Stomach (tissue), 9 donors: ENCODE results near the gene GSTA3. TPM values are rescaled to one million over a fixed set of nuclear protein-coding genes. Genes with fewer than 3 reads are reported as not detected.
"Not testable (repeated sequence)": the region's sequence is repeated elsewhere in the genome, so short reads cannot be mapped to it uniquely, and the experiment has no call there.

Experiments
- DNase-seq, 2 donors: peaks; one replicate each; pipeline versions ENCODE4 v3.0.0 to v3.0.0-alpha.2; 2013 to 2019
- H3K27ac ChIP-seq, 5 donors: fragments of 200-600 bp in 4 of 5; sonication (generic) in 4 of 5; one replicate each; pipeline ENCODE4 v1.5.1; 2013 to 2019; ENCODE audit warnings: mild to moderate bottlenecking in 1 of 5, moderate library complexity in 1 of 5
- H3K27me3 ChIP-seq, 3 donors: fragments of 200-600 bp; sonication (generic); one replicate each; pipeline ENCODE4 v1.5.1; 2017 to 2019; ENCODE audit warnings: mixed run types in 1 of 3
- H3K36me3 ChIP-seq, 4 donors: fragments of 200-600 bp; sonication (generic); 1 replicate in 3 of 4; 2 replicates in 1 of 4; pipeline ENCODE4 v1.5.1; 2016 to 2019
- H3K4me1 ChIP-seq, 4 donors: fragments of 200-600 bp; sonication (generic); one replicate each; pipeline ENCODE4 v1.5.1; 2016 to 2019
- H3K4me3 ChIP-seq, 4 donors: fragments of 200-600 bp; sonication (generic) in 3 of 4; one replicate each; pipeline ENCODE4 v1.5.1; 2016 to 2019; ENCODE audit warnings: mild to moderate bottlenecking in 1 of 4
- H3K9me3 ChIP-seq, 4 donors: fragments of 200-600 bp; sonication (generic); one replicate each; pipeline ENCODE4 v1.5.1; 2016 to 2019
- EP300 ChIP-seq: sonication (generic); formaldehyde crosslinking; IDR thresholded peaks from one replicate; pipeline ENCODE4 v1.6.1; 2017; ENCODE audit warnings: antibody characterized with exemption
- POLR2A ChIP-seq, 4 donors: fragments of 450-650 bp; IDR thresholded peaks; one replicate each; pipeline ENCODE4 v1.6.1; 2016; ENCODE audit warnings: antibody characterized with exemption in 4 of 4, control low read depth in 2 of 4, mild to moderate bottlenecking in 1 of 4, moderate library complexity in 1 of 4
- POLR2AphosphoS5 ChIP-seq, 3 donors: sonication (generic); formaldehyde crosslinking; IDR thresholded peaks; one replicate each; pipeline ENCODE4 v1.6.1; 2016; ENCODE audit warnings: antibody characterized with exemption in 3 of 3
- WGBS, 5 donors: extraction: QIAGEN DNeasy Blood & Tissue Kit in 3 of 5; methylation state at CpG; one replicate each; pipeline versions ENCODE4 v1.1.5 to v1.1.7; 2013 to 2018; 5-methylcytosine and 5-hydroxymethylcytosine counted together
- intact Hi-C: fragments of 100-400 bp; cut with DNase I; formaldehyde crosslinking; loops from one replicate; pipeline ENCODE4 v1.15.1; 2023; ENCODE audit warnings: low total_unique reads
- polyA plus RNA-seq, 3 donors: library from polyadenylated mRNA; stranded (reverse); fragments of 200-250 nt; gene quantifications; one replicate each; pipeline ENCODE4 v1.2.3, GENCODE V29; 2013
- total RNA-seq, 5 donors: library from RNA; depleted of rRNA; stranded (reverse); fragments of >200 nt; gene quantifications; one replicate each; pipeline versions ENCODE4 v1.1.0 to v1.2.3, GENCODE V29; 2014 to 2016
- TF ChIP-seq, protein P1 (sequence below), 7 experiments: fragments of 450-650 bp in 4 of 7; fragments of 200-600 bp in 3 of 7; sonication (generic) in 3 of 7; IDR thresholded peaks; one replicate each; pipeline ENCODE4 v1.5.1; 2016 to 2019; ENCODE audit warnings: antibody characterized with exemption in 7 of 7, control low read depth in 2 of 7, mild to moderate bottlenecking in 1 of 7
- donor health status: healthy with polysubstance abuse.
- donor health status: Bipolar disorder and iron deficiency.
- donor health status: healthy.

Gene GSTA3
- total and polyA plus RNA-seq, 8 donors: 1.00 to 8.9 (median 2.3) TPM; not detected in 5

DNA sequence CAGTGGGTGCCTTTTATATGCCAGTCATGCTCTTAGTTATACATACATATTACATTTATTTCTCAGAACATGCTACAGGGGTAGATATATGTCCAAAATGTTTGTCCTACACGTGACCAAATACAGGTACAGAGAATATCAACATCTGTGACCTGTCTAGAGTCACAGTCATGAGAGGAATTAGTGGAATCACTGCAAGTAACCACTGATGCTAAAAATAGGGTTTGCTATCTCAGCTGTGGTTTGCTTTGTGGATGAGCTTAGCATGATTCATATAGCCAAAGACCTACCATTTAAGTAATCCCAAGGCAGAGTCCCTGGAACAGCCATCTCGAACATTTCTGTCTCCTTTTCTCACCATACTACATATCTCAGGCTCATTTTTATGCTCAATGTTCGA lies 32.3 kb downstream of the GSTA3 start:
- H3K4me3 ChIP-seq: no peak overlapping the region
- no peaks in the 10 kb centered on the region for H3K9me3 ChIP-seq
- no peak for DNase-seq
- H3K27ac ChIP-seq: no peak overlapping the region
- H3K27me3 ChIP-seq: no peaks in the 10 kb centered on the region
- 62 to 81% (median 67%) methylated on average over 3 of the region's 3 CpGs for WGBS, 5 donors
- no peak for TF ChIP-seq POLR2AphosphoS5 (IDR thresholded peaks at IDR 0.05)
- no peak for TF ChIP-seq EP300
- TF ChIP-seq, protein P1, sequence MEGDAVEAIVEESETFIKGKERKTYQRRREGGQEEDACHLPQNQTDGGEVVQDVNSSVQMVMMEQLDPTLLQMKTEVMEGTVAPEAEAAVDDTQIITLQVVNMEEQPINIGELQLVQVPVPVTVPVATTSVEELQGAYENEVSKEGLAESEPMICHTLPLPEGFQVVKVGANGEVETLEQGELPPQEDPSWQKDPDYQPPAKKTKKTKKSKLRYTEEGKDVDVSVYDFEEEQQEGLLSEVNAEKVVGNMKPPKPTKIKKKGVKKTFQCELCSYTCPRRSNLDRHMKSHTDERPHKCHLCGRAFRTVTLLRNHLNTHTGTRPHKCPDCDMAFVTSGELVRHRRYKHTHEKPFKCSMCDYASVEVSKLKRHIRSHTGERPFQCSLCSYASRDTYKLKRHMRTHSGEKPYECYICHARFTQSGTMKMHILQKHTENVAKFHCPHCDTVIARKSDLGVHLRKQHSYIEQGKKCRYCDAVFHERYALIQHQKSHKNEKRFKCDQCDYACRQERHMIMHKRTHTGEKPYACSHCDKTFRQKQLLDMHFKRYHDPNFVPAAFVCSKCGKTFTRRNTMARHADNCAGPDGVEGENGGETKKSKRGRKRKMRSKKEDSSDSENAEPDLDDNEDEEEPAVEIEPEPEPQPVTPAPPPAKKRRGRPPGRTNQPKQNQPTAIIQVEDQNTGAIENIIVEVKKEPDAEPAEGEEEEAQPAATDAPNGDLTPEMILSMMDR (IDR thresholded peaks at IDR 0.05): no peak
- no peak for TF ChIP-seq POLR2A (IDR thresholded peaks at IDR 0.05)
- H3K4me1 ChIP-seq: peaks cover 0 to 7% (median 3%) of the 10 kb centered on the region in 4 donors
- no peaks in the 10 kb centered on the region for H3K36me3 ChIP-seq
- intact Hi-C loops: no loop called here

DNA sequence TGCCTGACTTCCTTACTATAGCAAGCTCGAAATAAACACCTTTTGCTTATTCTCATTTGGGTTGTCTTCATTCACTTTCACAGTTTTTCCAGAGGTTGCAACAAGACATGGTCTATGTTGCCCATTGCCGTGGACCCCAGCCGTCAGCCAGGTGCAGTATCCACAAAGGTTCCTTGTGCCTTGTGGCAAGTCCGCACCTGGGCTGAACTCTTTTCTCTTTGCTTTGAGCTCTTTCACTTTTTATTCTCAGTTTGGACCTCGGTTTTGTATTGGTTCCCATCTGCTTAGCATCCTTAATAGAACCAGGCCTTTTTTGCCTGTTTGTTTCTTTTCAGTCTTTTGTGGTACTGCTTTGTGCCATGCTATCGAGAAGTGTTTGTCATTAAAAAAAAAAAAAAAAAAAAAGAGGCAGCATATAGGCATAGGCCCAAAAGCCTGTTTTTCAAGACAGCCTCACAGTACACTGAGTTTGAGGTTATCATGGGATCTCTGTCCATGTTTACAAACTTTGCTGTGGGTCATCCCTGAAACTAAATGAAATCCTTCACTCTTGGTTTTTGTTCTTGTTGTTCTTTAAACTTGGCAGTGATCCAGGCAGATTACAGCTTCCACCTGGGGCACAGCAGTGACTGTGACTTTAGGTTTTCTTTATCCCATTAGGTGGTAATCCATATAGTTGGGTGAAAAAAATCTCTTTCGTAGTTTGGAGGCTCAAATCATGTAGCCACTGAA lies 33.3 kb downstream of the GSTA3 start:
- 57 to 75% (median 65%) methylated on average over 7 of the region's 7 CpGs for WGBS, 5 donors
- Histone ChIP-seq H3K9me3 (no peaks in the 10 kb centered on the region), H3K36me3 (no peaks in the 10 kb centered on the region), H3K4me1 (no peaks in the 10 kb centered on the region), H3K27me3 (no peaks in the 10 kb centered on the region), H3K27ac (no peak overlapping the region), H3K4me3 (no peak overlapping the region)
- TF ChIP-seq POLR2A (IDR thresholded peaks at IDR 0.05) (no peak), POLR2AphosphoS5 (IDR thresholded peaks at IDR 0.05) (no peak), EP300 (no peak)
- TF ChIP-seq, protein P1 (IDR thresholded peaks at IDR 0.05): no peak
- DNase-seq: peak in 1 of 2 donors; percentile 67
- intact Hi-C loops: no loop called here

DNA sequence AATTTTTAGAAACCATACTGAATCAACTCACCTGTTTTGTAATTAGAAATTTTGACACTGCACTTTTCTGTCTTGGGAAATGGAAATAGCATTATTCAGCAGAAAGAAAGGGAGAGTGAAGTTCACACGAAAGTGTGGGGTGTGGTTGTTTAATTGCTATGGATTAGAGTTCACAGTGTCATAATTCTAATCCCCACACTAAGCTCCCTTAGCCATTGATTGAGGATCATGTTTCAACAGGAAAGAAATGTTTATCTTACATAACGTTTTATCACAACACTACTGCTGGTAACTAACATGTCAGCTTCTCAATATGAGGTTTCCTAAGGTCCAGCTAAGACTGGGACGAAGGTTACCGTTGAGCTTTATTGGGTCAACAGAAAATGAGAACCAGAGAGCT lies 37.5 kb downstream of the GSTA3 start:
- Histone ChIP-seq H3K27ac (no peak overlapping the region), H3K36me3 (no peaks in the 10 kb centered on the region), H3K4me1 (no peaks in the 10 kb centered on the region), H3K27me3 (no peaks in the 10 kb centered on the region), H3K4me3 (no peak overlapping the region), H3K9me3 (no peaks in the 10 kb centered on the region)
- 31 to 42% (median 39%) methylated on average over 4 of the region's 4 CpGs for WGBS, 5 donors
- TF ChIP-seq POLR2AphosphoS5 (IDR thresholded peaks at IDR 0.05) (no peak), POLR2A (IDR thresholded peaks at IDR 0.05) (no peak), EP300 (no peak)
- TF ChIP-seq, protein P1 (IDR thresholded peaks at IDR 0.05): no peak
- DNase-seq: peak in 1 of 2 donors; percentile 25
- intact Hi-C loops: no loop called here

DNA sequence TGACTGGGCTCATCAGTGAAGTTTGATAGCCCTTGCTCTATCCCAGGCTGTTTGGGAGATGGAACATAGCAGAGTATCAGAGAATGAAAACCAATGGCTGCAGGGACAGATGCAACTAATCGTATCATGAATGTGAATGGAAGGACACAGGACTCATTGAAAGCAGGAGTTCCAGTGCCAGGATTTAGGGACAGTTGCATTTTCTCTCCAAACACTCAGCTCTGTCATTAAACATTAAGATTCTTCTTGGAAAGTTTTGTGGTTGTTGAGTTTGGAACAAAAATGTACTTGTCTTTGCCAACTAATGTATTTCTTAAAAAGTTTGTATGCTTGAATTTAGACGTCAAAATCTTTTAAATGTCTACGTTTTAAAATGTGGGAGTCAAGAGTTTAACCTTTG lies 37.9 kb downstream of the GSTA3 start:
- H3K27me3 ChIP-seq: no peaks in the 10 kb centered on the region
- 64 to 75% (median 69%) methylated on average over 3 of the region's 3 CpGs for WGBS, 5 donors
- intact Hi-C loops: no loop called here
- H3K4me3 ChIP-seq: no peak overlapping the region
- H3K27ac ChIP-seq: no peak overlapping the region
- no peaks in the 10 kb centered on the region for H3K4me1 ChIP-seq
- DNase-seq: no peak
- TF ChIP-seq, protein P1 (IDR thresholded peaks at IDR 0.05): no peak
- TF ChIP-seq EP300: no peak
- no peak for TF ChIP-seq POLR2AphosphoS5 (IDR thresholded peaks at IDR 0.05)
- TF ChIP-seq POLR2A (IDR thresholded peaks at IDR 0.05): no peak
- H3K9me3 ChIP-seq: no peaks in the 10 kb centered on the region
- H3K36me3 ChIP-seq: no peaks in the 10 kb centered on the region

DNA sequence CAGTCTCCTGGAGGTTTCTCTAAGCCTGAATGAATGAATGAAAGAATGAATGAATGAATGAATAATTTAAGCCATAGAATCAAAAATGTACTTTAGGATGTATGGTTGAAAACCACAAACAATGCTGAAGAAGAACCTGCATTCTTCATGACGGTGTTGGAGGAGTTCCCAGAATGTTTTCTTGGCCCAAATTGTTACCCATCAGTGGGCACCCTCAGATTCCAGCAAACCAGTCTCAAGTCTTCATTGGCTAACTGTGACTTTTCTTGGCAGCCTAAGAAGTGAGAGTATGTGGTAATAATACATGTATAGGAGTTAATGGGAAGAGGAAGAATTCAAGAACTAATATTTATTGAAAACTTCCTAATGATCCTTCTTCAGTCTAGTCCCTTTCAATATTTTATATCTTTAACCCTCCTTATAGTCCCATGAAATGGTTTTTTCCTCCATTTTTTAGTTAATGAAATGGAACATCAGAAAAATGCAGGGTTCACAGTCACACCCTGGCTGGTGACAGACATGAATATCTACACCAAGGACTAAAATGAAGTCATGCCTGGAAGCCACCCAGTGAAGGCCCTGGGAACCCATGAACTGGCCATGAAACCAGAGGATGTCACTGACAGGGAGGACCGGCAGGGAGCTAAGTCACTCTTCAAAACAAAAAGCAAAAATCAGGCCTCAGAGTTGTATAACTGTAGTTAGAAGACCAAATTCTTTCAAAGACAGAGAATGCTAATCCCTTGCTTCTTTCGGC lies 39.0 kb downstream of the GSTA3 start:
- H3K9me3 ChIP-seq, H3K36me3 ChIP-seq, H3K4me3 ChIP-seq, H3K27me3 ChIP-seq, DNase-seq, intact Hi-C loops, H3K27ac ChIP-seq, H3K4me1 ChIP-seq: not testable (repeated sequence)
- 85 to 94% (median 92%) methylated on average over 3 of the region's 3 CpGs for WGBS, 5 donors

DNA sequence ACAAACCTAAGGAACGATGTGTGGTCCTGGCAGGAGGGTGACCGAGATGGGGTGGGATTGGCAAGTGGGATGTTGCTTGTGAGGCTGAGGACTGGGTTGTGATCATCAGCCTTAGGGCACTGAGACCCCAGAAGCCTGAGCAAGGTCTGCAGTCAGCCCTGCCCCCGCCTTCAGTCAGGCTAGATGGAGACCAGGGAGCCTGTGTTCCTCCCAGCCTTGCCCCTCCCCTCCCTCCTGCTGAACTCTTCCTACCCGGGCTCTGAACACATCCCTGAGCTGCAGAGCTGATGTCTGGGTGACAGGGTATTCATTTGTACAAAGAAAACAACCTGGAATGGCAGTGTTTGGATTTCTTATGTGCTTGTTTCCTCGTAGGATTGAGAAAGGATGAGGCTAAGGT lies 40.6 kb downstream of the GSTA3 start:
- intact Hi-C loops, H3K4me1 ChIP-seq, H3K9me3 ChIP-seq, H3K27me3 ChIP-seq, H3K27ac ChIP-seq, H3K4me3 ChIP-seq, H3K36me3 ChIP-seq, DNase-seq: not testable (repeated sequence)
- 61 to 74% (median 74%) methylated on average over 5 of the region's 5 CpGs for WGBS, 5 donors
